H1 (cell line): ENCODE measurements around the gene GNAT2. TPM values are rescaled to one million over a fixed set of nuclear protein-coding genes. Genes with fewer than 3 reads are reported as not detected.

Experiments used
- CTCF ChIA-PET: fragments of 300-600 bp; sonication (Branson Sonifier 250); formaldehyde crosslinking; loops from one replicate; lab custom pipeline; 2021; ENCODE audit not compliant: partially characterized antibody; lab: Charles Lee
- POLR2A ChIA-PET: fragments of 300-600 bp; sonication (Branson Sonifier 250); formaldehyde crosslinking; loops from one replicate; lab custom pipeline; 2021; ENCODE audit warnings: inconsistent platforms; ENCODE audit not compliant: partially characterized antibody; lab: Charles Lee
- DNase-seq, 2 experiments: peaks; one replicate each; pipeline versions ENCODE4 v3.0.0 to v3.0.0-alpha.2; 2010 to 2022; ENCODE audit warnings: low spot score in 2 of 2, low read depth in 1 of 2, mixed read lengths in 1 of 2
- FAIRE-seq: peaks from 2 replicates; lab custom pipeline; 2011; peaks lifted over from hg19 to GRCh38; lab: Jason Lieb, UNC
- H2AFZ ChIP-seq: 2 replicates; pipeline ENCODE4 v1.8.1; 2012; ENCODE audit warnings: low read length, inconsistent platforms
- H2AK5ac ChIP-seq: 2 replicates; pipeline ENCODE4 v1.6.1; 2013; ENCODE audit warnings: low read depth, low read length
- H2BK120ac ChIP-seq: replicated peaks from 2 replicates; pipeline ENCODE3; 2013; ENCODE audit warnings: low read depth, low read length, inconsistent platforms
- H2BK12ac ChIP-seq: 2 replicates; pipeline ENCODE4 v1.6.1; 2013; ENCODE audit warnings: low read depth, low read length
- H2BK15ac ChIP-seq: 2 replicates; pipeline ENCODE4 v1.6.1; 2013; ENCODE audit warnings: low read length
- H2BK20ac ChIP-seq: 2 replicates; pipeline ENCODE4 v1.6.1; 2013; ENCODE audit warnings: low read length
- H2BK5ac ChIP-seq: 2 replicates; pipeline ENCODE4 v1.6.1; 2013; ENCODE audit warnings: low read depth, low read length
- H3K14ac ChIP-seq: 2 replicates; pipeline ENCODE4 v1.6.1; 2013; ENCODE audit warnings: inconsistent platforms; ENCODE audit not compliant: insufficient read length
- H3K18ac ChIP-seq: 2 replicates; pipeline ENCODE4 v1.6.1; 2013; ENCODE audit warnings: low read length; ENCODE audit errors: extremely low read depth
- H3K23ac ChIP-seq: 2 replicates; pipeline ENCODE4 v1.6.1; 2013; ENCODE audit warnings: inconsistent platforms; ENCODE audit not compliant: insufficient read length
- H3K23me2 ChIP-seq: 2 replicates; pipeline ENCODE4 v1.6.1; 2013; ENCODE audit warnings: low read depth, low read length
- H3K27ac ChIP-seq: 2 replicates; pipeline ENCODE4 v1.6.1; 2011; ENCODE audit warnings: low read depth, low read length, inconsistent platforms
- H3K27me3 ChIP-seq, 4 experiments: replicated peaks in 1 of 4; 1 replicate in 1 of 4; 2 replicates in 3 of 4; pipeline versions ENCODE4 v1.6.1 to v1.8.1; 2011 to 2013; ENCODE audit warnings: low read length in 3 of 4, mild to moderate bottlenecking in 3 of 4, inconsistent platforms in 2 of 4, mixed read lengths in 2 of 4, moderate library complexity in 1 of 4; ENCODE audit not compliant: control insufficient read depth in 3 of 4, insufficient read depth in 3 of 4; ENCODE audit errors: extremely low read depth in 1 of 4
- H3K36me3 ChIP-seq, 4 experiments: 2 replicates each; pipeline versions ENCODE4 v1.6.1 to v1.8.1; 2011 to 2013; ENCODE audit warnings: mild to moderate bottlenecking in 4 of 4, low read length in 3 of 4, moderate library complexity in 2 of 4, control low read depth in 1 of 4, inconsistent platforms in 1 of 4; ENCODE audit not compliant: insufficient read depth in 4 of 4, control insufficient read depth in 2 of 4
- H3K4ac ChIP-seq: replicated peaks from 2 replicates; pipeline ENCODE3; 2013; ENCODE audit warnings: low read length, low read depth, mixed read lengths, inconsistent platforms; ENCODE audit not compliant: insufficient read length
- H3K4me1 ChIP-seq, 4 experiments: replicated peaks in 1 of 4; 1 replicate in 1 of 4; 2 replicates in 3 of 4; pipeline versions ENCODE4 v1.6.1 to v1.8.1; 2011 to 2013; ENCODE audit warnings: low read length in 3 of 4, inconsistent platforms in 2 of 4, mixed read lengths in 1 of 4; ENCODE audit not compliant: insufficient read depth in 4 of 4, control insufficient read depth in 3 of 4
- H3K4me2 ChIP-seq, 2 experiments: 2 replicates each; pipeline versions ENCODE4 v1.6.1 to v1.8.1; 2011 to 2013; ENCODE audit warnings: low read depth in 2 of 2, low read length in 2 of 2, control low read depth in 1 of 2, inconsistent platforms in 1 of 2, mild to moderate bottlenecking in 1 of 2; ENCODE audit not compliant: insufficient read depth in 1 of 2
- H3K4me3 ChIP-seq, 4 experiments: fragments of 200-600, 300-600 bp in 1 of 4; sonication (generic), shearing (Covaris generic), sonication (Bioruptor Twin) in 1 of 4; 2 replicates each; pipeline versions ENCODE4 v1.5.1 to v1.8.1; 2011 to 2016; ENCODE audit warnings: low read length in 4 of 4, low read depth in 3 of 4, control low read depth in 2 of 4, inconsistent platforms in 2 of 4, mild to moderate bottlenecking in 2 of 4, mixed read lengths in 1 of 4, moderate library complexity in 1 of 4; ENCODE audit not compliant: insufficient read depth in 2 of 4; ENCODE audit errors: extremely low read depth in 1 of 4
- H3K56ac ChIP-seq: replicated peaks from 2 replicates; pipeline ENCODE3; 2013; ENCODE audit warnings: low read depth, mild to moderate bottlenecking, mixed read lengths, low read length, inconsistent platforms; ENCODE audit not compliant: insufficient read length
- H3K79me1 ChIP-seq: 2 replicates; pipeline ENCODE4 v1.6.1; 2013; ENCODE audit warnings: low read depth, low read length, control low read depth
- H3K79me2 ChIP-seq, 2 experiments: 2 replicates each; pipeline versions ENCODE4 v1.6.1 to v1.8.1; 2012 to 2013; ENCODE audit warnings: low read length in 2 of 2, mild to moderate bottlenecking in 2 of 2, inconsistent platforms in 1 of 2; ENCODE audit not compliant: insufficient read depth in 2 of 2, control insufficient read depth in 1 of 2
- H3K9ac ChIP-seq, 4 experiments: replicated peaks in 1 of 4; 1 replicate in 1 of 4; 2 replicates in 3 of 4; pipeline versions ENCODE4 v1.6.1 to v1.8.1; 2011 to 2013; ENCODE audit warnings: low read depth in 3 of 4, low read length in 3 of 4, control low read depth in 2 of 4, mild to moderate bottlenecking in 2 of 4, moderate library complexity in 2 of 4, inconsistent platforms in 1 of 4; ENCODE audit errors: extremely low read depth in 1 of 4
- H3K9me3 ChIP-seq, 2 experiments: 2 replicates each; pipeline versions ENCODE4 v1.6.1 to v1.8.1; 2012 to 2013; ENCODE audit warnings: mild to moderate bottlenecking in 2 of 2, moderate library complexity in 2 of 2, control low read depth in 1 of 2, inconsistent platforms in 1 of 2, low read depth in 1 of 2, low read length in 1 of 2, mixed read lengths in 1 of 2; ENCODE audit not compliant: insufficient read depth in 2 of 2
- H4K20me1 ChIP-seq, 2 experiments: replicated peaks in 1 of 2; 2 replicates each; pipeline versions ENCODE3 to v1.8.1; 2011 to 2013; ENCODE audit warnings: inconsistent platforms in 2 of 2, low read length in 2 of 2, mild to moderate bottlenecking in 1 of 2; ENCODE audit not compliant: insufficient read depth in 2 of 2, control insufficient read depth in 1 of 2
- H4K5ac ChIP-seq: 2 replicates; pipeline ENCODE4 v1.6.1; 2013; ENCODE audit warnings: low read length, low read depth, mixed read lengths, inconsistent platforms; ENCODE audit not compliant: insufficient read length
- H4K8ac ChIP-seq: 2 replicates; pipeline ENCODE4 v1.8.0; 2013; ENCODE audit warnings: mild to moderate bottlenecking, moderate library complexity, low read length, inconsistent platforms; ENCODE audit not compliant: insufficient read depth; ENCODE audit errors: extremely low read depth
- H4K91ac ChIP-seq: replicated peaks from 2 replicates; pipeline ENCODE3; 2013; ENCODE audit warnings: low read length, mixed read lengths, inconsistent platforms; ENCODE audit not compliant: insufficient read length
- BACH1 ChIP-seq: IDR thresholded peaks from 2 replicates; pipeline ENCODE4 v1.6.1; 2012; ENCODE audit warnings: low read length, improper control_type of control experiment
- CBX5 ChIP-seq: fragments of 300-800, 300-1000 bp; sonication (generic); IDR thresholded peaks from 2 replicates; pipeline ENCODE4 v1.7.1; 2016; ENCODE audit warnings: antibody characterized with exemption, low read length, low read depth
- EGR1 ChIP-seq: IDR thresholded peaks from 2 replicates; pipeline ENCODE4 v1.6.1; 2011; ENCODE audit warnings: low read depth, low read length, borderline replicate concordance
- POLR2A ChIP-seq, 2 experiments: IDR thresholded peaks; 1 replicate in 1 of 2; 2 replicates in 1 of 2; pipeline ENCODE4 v1.6.1; 2011; ENCODE audit warnings: low read depth in 2 of 2, low read length in 2 of 2, mild to moderate bottlenecking in 2 of 2; ENCODE audit errors: control extremely low read depth in 1 of 2
- SIN3A ChIP-seq, 2 experiments: IDR thresholded peaks in 1 of 2; conservative IDR thresholded peaks in 1 of 2; 2 replicates each; pipeline ENCODE4 v1.6.1; 2011 to 2012; ENCODE audit warnings: low read length in 2 of 2, improper control_type of control experiment in 1 of 2, low read depth in 1 of 2, mild to moderate bottlenecking in 1 of 2
- WGBS, 2 experiments: shearing (Covaris generic) in 1 of 2; methylation state at CpG; one replicate each; pipeline versions ENCODE4 v1.1.6 to v1.1.7; 2013 to 2015; ENCODE audit warnings: low lambda C conversion rate in 2 of 2, mixed read lengths in 2 of 2, inconsistent platforms in 1 of 2, low coverage in 1 of 2, missing lambda C conversion rate in 1 of 2; ENCODE audit not compliant: insufficient replicate concordance in 2 of 2, insufficient coverage in 1 of 2, insufficient read length in 1 of 2; ENCODE audit errors: extremely low coverage in 1 of 2, missing lambda C conversion rate in 1 of 2; 5-methylcytosine and 5-hydroxymethylcytosine counted together
- polyA plus RNA-seq, 7 experiments: library from polyadenylated mRNA; depleted of rRNA in 3 of 7; stranded (reverse) in 5 of 7; unstranded in 2 of 7; fragments of >200 nt in 5 of 7; fragments of 200-250 nt in 2 of 7; gene quantifications; 1 replicate in 5 of 7; 2 replicates in 1 of 7; 4 replicates in 1 of 7; pipeline versions ENCODE4 v1.2.1 to v1.2.3, GENCODE V29; 2011 to 2013; ENCODE audit warnings: missing spikeins in 2 of 7, mixed read lengths in 2 of 7
- total RNA-seq: library from RNA; stranded (reverse); fragmentation: NEBNext Ultra II Directional; extraction: Animal tissue kit (Norgen Biotek cat#: 25700); gene quantifications from 2 replicates; pipeline ENCODE4 v1.2.1, GENCODE V29; 2021
- TF ChIP-seq, protein P1 (sequence below): IDR thresholded peaks from 2 replicates; pipeline ENCODE4 v1.6.1; 2011; ENCODE audit warnings: low read depth, mild to moderate bottlenecking, low read length; ENCODE audit not compliant: insufficient read depth

The GNAT2 gene
- total and polyA plus RNA-seq, 2 of the 8 experiments (the other 6 are each of a cell fraction or from before 2014, with no cell fraction given): 0.05 TPM; not detected in 1

DNA sequence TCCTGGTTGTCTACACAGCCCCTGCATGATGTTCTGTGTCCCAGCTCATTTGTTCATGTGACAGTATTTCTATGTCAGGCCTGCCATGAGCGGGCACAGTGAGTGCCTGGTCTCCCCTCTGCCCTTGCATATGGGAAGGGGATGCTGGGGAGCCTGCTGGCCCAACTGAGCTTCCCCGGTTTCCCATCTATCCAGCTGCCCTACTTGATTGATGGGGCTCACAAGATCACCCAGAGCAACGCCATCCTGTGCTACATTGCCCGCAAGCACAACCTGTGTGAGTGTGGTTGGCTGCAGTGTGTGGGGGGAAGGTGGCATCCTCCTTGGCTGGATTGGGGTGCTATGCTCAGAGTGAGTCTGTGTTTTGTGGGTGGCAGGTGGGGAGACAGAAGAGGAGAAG, 38.0 kb upstream of the GNAT2 start:
- Histone ChIP-seq H3K56ac (no peak overlapping the region), H4K20me1 (no peaks in the 10 kb centered on the region), H3K4me1 (0 out of 7 replicates have a peak, but pooled peaks cover 0 to 3% (median 0%) of the 10 kb centered on the region in 4 experiments), H3K36me3 (no peaks in the 10 kb centered on the region), H3K79me2 (no peaks in the 10 kb centered on the region), H3K79me1 (no peaks in the 10 kb centered on the region), H4K91ac (no peak overlapping the region), H2BK15ac (no peak overlapping the region), H3K4me2 (no peak overlapping the region), H3K18ac (no peak overlapping the region), H3K4ac (no peak overlapping the region), H3K27ac (no peak overlapping the region), H2BK12ac (no peak overlapping the region), H2AK5ac (no peak overlapping the region), H4K5ac (no peak overlapping the region), H2BK120ac (no peak overlapping the region), H2BK20ac (no peak overlapping the region), H3K14ac (no peak overlapping the region), H3K4me3 (no peak overlapping the region), H2BK5ac (no peak overlapping the region), H3K9me3 (no peaks in the 10 kb centered on the region), H2AFZ (no peak overlapping the region), H3K23ac (no peak overlapping the region), H3K23me2 (peaks cover 9% of the 10 kb centered on the region), H3K27me3 (peaks cover 0 to 5% (median 4%) of the 10 kb centered on the region in 4 experiments; a peak in 6 of 7 replicates), H3K9ac (no peak overlapping the region), H4K8ac (no peak overlapping the region)
- ChIA-PET POLR2A (interaction anchor here (1.1 kb wide), 1 partner anchor 40 kb away, joined by 3 read pairs; no protein-coding TSS in a partner anchor), CTCF (interaction anchor here (0.8 to 11.8 kb wide), 7 partner anchors 17 to 327 kb away, joined by 3 to 185 read pairs (median 5); partner anchors contain the start of genes AHCYL1 and GSTM1)
- no peak for DNase-seq
- WGBS, 2 experiments: 88% methylated on average over 2 of the region's 4 CpGs; no CpG with 5 or more reads in 1 of the 2 experiments
- FAIRE-seq: no peak
- no peak for TF ChIP-seq BACH1
- no peak for TF ChIP-seq SIN3A (conservative IDR thresholded peaks at IDR 0.05 in 1 of 2, IDR thresholded peaks at IDR 0.05 in 1 of 2; ENCODE audit: low read depth in 1 of 2, low read length in 2 of 2)
- TF ChIP-seq, protein P1, sequence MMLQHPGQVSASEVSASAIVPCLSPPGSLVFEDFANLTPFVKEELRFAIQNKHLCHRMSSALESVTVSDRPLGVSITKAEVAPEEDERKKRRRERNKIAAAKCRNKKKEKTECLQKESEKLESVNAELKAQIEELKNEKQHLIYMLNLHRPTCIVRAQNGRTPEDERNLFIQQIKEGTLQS: no peak
- TF ChIP-seq EGR1: no peak
- TF ChIP-seq POLR2A (IDR thresholded peaks at IDR 0.05; ENCODE audit: control extremely low read depth in 1 of 2, low read depth in 2 of 2, low read length in 2 of 2): no peak
- no peak for TF ChIP-seq CBX5
